Inflammatory macrophage treated with lipopolysaccharide for 4 hours (primary cell): ENCODE measurements around the gene ENKD1.
A peak's percentile ranks its signal among the peaks of the same experiment; 100 is the strongest.
"Not testable (repeated sequence)": the region's sequence is repeated elsewhere in the genome, so short reads cannot be mapped to it uniquely, and the experiment has no call there.

Source experiments
- DNase-seq: peaks from one replicate; pipeline ENCODE4 v3.0.0-alpha.2; 2020

ENKD1 gene

GRCh38 chr16:67666559-67667452 is at the start of gene ENKD1, which contains the start of gene C16orf86:
TSS of gene ENKD1 (minus strand) at chr16:67666750. CDS start at chr16:67666442, 308 bp downstream.
TSS of gene C16orf86 (plus strand) at chr16:67666814. CDS start at chr16:67666971, 157 bp downstream.
- peak; percentile 84 for DNase-seq

- no peak for DNase-seq
Measured at GRCh38 chr16:67716097-67716496, 49.5 kb upstream of the ENKD1 start.

GRCh38 chr16:67714522-67714921 is 48.0 kb upstream of the ENKD1 start:
- no peak for DNase-seq

GRCh38 chr16:67713647-67714273 is 47.2 kb upstream of the ENKD1 start:
- peak; percentile 4 for DNase-seq

GRCh38 chr16:67710607-67711006 is 44.1 kb upstream of the ENKD1 start:
- DNase-seq = no peak

- DNase-seq = no peak
Measured at GRCh38 chr16:67709050-67709449, 42.5 kb upstream of the ENKD1 start.

- no peak for DNase-seq
Measured at GRCh38 chr16:67708368-67708771, 41.8 kb upstream of the ENKD1 start.

GRCh38 chr16:67707790-67708189 is 41.2 kb upstream of the ENKD1 start:
- no peak for DNase-seq

- DNase-seq = no peak
Measured at GRCh38 chr16:67707210-67707609, 40.7 kb upstream of the ENKD1 start.

- DNase-seq = peak; percentile 32
Measured at GRCh38 chr16:67704110-67704509, 37.6 kb upstream of the ENKD1 start.

- DNase-seq = no peak
Measured at GRCh38 chr16:67703626-67704025, 37.1 kb upstream of the ENKD1 start.

- no peak for DNase-seq
Measured at GRCh38 chr16:67702130-67702529, 35.6 kb upstream of the ENKD1 start.

- no peak for DNase-seq
Measured at GRCh38 chr16:67701420-67701819, 34.9 kb upstream of the ENKD1 start.

- no peak for DNase-seq
Measured at GRCh38 chr16:67699265-67699664, 32.7 kb upstream of the ENKD1 start.

GRCh38 chr16:67697422-67698185 is 31.1 kb upstream of the ENKD1 start:
- DNase-seq = peak; percentile 53

GRCh38 chr16:67694611-67695010 is 28.1 kb upstream of the ENKD1 start:
- DNase-seq = no peak

- not testable (repeated sequence) for DNase-seq
Measured at GRCh38 chr16:67693517-67694285, 27.2 kb upstream of the ENKD1 start.

- no peak for DNase-seq
Measured at GRCh38 chr16:67685388-67686112, 19.0 kb upstream of the ENKD1 start.

- DNase-seq = no peak
Measured at GRCh38 chr16:67683767-67684166, 17.2 kb upstream of the ENKD1 start.

- no peak for DNase-seq
Measured at GRCh38 chr16:67679935-67680897, 13.7 kb upstream of the ENKD1 start.
